Activated CD4-positive, alpha-beta T cell treated with anti-CD3 and anti-CD28 coated beads for 36 hours (primary cell): Measurements from ENCODE around the gene TIMP2. TPM values are rescaled to one million over a fixed set of nuclear protein-coding genes. Genes with fewer than 3 reads are reported as not detected.
A peak's percentile ranks its signal among the peaks of the same experiment; 100 is the strongest.

Source experiments
- ATAC-seq: fragments of 200-7000 bp; cut with Tn5 transposase; one replicate; pipeline ENCODE4 v1.10.0; 2021; ENCODE audit warnings: mild to moderate bottlenecking, moderate library complexity
- CTCF ChIA-PET: fragments of 350-600 bp; sonication (Branson Sonifier 250); formaldehyde crosslinking; loops from one replicate; lab custom pipeline; 2021; ENCODE audit warnings: antibody characterized with exemption; lab: Charles Lee
- POLR2A ChIA-PET: fragments of 350-600 bp; sonication (Branson Sonifier 250); formaldehyde crosslinking; loops from one replicate; lab custom pipeline; 2021; ENCODE audit warnings: antibody characterized with exemption, inconsistent platforms; lab: Charles Lee
- DNase-seq: peaks from one replicate; pipeline ENCODE4 v3.0.0-alpha.2; 2020
- H3K27ac Mint-ChIP-seq: one replicate; pipeline ENCODE4 v1.8.0; 2021; ENCODE audit warnings: mixed read lengths
- H3K27me3 Mint-ChIP-seq: one replicate; pipeline ENCODE4 v1.8.0; 2021; ENCODE audit warnings: mixed read lengths
- H3K36me3 Mint-ChIP-seq: one replicate; pipeline ENCODE4 v1.8.0; 2021; ENCODE audit warnings: low read depth, mixed read lengths
- H3K4me1 Mint-ChIP-seq: one replicate; pipeline ENCODE4 v1.8.0; 2021; ENCODE audit warnings: mixed read lengths
- H3K4me3 Mint-ChIP-seq: one replicate; pipeline ENCODE4 v1.8.0; 2021; ENCODE audit warnings: mild to moderate bottlenecking, moderate library complexity, mixed read lengths
- H3K9me3 Mint-ChIP-seq: one replicate; pipeline ENCODE4 v1.8.0; 2021; ENCODE audit warnings: low read depth, mixed read lengths
- intact Hi-C, 2 experiments: fragments of 100-400 bp; cut with DNase I in 1 of 2; cut with micrococcal nuclease in 1 of 2; formaldehyde crosslinking; loops; one replicate each; pipeline versions ENCODE4 v1.14.2 to v1.15.1; 2022 to 2024; cut with DNase I, micrococcal nuclease
- total RNA-seq, 2 experiments: library from RNA; stranded (reverse); gene quantifications; one replicate each; pipeline ENCODE4 v1.2.3, GENCODE V29; 2021

TIMP2 gene
- total RNA-seq, 2 experiments from 2014 or later: 1.6 to 1.9 TPM

DNA sequence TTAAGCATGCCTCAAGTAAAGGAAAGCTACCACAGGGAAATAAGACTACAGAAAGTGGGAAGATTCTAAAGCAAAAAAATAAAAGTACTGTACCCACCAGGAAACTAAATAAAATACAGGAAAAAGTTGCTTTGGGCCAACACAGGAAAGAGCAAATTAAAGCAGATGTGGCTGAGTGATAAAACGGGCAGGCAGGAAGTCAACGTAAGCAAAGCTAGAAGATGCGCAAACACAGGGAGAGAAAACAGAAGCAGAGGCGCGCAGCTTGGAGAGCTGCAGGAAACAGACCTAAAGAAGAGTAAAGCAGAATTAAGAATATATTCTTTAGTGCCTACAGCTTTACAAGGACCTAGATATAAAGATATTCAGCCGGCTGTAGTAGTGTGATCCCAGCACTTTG, 106.3 kb downstream of the TIMP2 start:
- H3K4me1 Mint-ChIP-seq: peaks cover 66% of the 10 kb centered on the region
- intact Hi-C loops: loop anchor here in 1 of 2 experiments (5.0 kb wide), 1 partner anchor 47 kb away; no protein-coding TSS in a partner anchor
- DNase-seq (peak; percentile 64), ATAC-seq (peak; percentile 28)
- ChIA-PET POLR2A (interaction anchor here (0.6 to 1.4 kb wide), 7 partner anchors 8 to 24 kb away, joined by 3 to 7 read pairs (median 3); no protein-coding TSS in a partner anchor), CTCF (interaction anchor here (0.9 to 2.0 kb wide), 11 partner anchors 8 to 110 kb away, joined by 3 to 6 read pairs (median 4); no protein-coding TSS in a partner anchor)
- H3K27ac Mint-ChIP-seq: peak overlapping the region; percentile 90
- H3K36me3 Mint-ChIP-seq: peaks cover 78% of the 10 kb centered on the region
- H3K9me3 Mint-ChIP-seq: no peaks in the 10 kb centered on the region
- H3K4me3 Mint-ChIP-seq: peak overlapping the region; percentile 30
- H3K27me3 Mint-ChIP-seq: no peaks in the 10 kb centered on the region

DNA sequence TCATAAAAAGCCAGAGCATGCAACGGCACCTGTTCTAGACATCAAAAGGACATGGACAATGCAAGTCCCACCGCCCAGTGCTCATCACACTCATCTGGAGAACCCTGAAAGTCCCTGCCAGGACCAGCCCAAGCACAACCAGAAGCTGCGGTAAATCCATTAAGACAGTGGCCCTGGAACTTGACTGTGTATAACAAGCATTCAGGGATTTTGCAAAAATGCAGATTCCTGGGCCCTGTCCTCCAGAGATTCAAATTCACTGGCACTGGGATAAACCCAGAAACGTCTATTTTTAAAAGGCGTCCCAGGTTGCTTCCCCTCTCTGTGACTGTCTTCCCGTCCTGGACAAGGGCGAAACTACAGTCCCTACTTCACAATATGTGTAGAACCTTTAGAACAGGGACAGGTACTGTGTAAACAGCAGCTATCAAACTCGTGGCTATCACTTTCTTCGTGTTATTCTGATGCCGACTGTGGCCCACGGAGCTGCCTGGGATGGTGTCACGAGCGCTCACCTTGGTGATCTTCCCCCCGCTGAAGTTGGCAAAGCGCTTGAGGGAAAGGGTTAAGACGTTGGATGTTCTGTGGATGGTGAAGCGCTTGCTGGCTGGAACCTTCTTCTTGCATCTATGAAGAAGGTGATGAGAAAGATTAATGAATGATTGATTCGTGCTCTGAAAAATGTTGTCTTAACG, 106.9 kb downstream of the TIMP2 start:
- ATAC-seq: no peak
- intact Hi-C loops: loop anchor here in 1 of 2 experiments (5.0 kb wide), 1 partner anchor 46 kb away; no protein-coding TSS in a partner anchor
- peaks cover 68% of the 10 kb centered on the region for H3K4me1 Mint-ChIP-seq
- H3K36me3 Mint-ChIP-seq: peaks cover 78% of the 10 kb centered on the region
- POLR2A ChIA-PET: interaction anchor here (0.6 to 1.4 kb wide), 6 partner anchors 8 to 24 kb away, joined by 3 to 7 read pairs (median 4); no protein-coding TSS in a partner anchor
- H3K9me3 Mint-ChIP-seq: no peaks in the 10 kb centered on the region
- no peak for DNase-seq
- CTCF ChIA-PET: interaction anchor here (0.9 to 2.0 kb wide), 6 partner anchors 11 to 69 kb away, joined by 3 to 6 read pairs (median 4); no protein-coding TSS in a partner anchor
- peak overlapping the region; percentile 90 for H3K27ac Mint-ChIP-seq
- H3K27me3 Mint-ChIP-seq: no peaks in the 10 kb centered on the region
- peak overlapping the region; percentile 30 for H3K4me3 Mint-ChIP-seq

DNA sequence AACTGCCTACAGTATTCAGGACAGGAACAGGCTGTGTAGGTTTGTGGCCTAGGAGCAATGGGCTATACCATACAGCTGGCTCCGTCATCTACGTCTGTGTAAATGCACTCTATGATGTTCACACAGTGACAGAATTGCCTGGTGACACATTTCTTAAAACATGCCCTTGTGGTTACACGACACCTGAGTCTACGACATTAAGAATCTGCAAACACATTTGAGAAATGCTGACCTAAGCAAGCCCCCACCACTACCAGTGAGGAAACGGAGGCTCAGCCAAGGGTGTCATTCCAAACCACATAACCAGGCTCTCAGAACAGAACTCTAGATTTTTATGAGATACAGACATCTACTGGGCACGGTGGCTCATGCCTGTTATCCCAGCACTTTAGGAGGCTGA, 108.1 kb downstream of the TIMP2 start:
- peak; percentile 95 for ATAC-seq
- no peaks in the 10 kb centered on the region for H3K27me3 Mint-ChIP-seq
- H3K9me3 Mint-ChIP-seq: no peaks in the 10 kb centered on the region
- peaks cover 77% of the 10 kb centered on the region for H3K36me3 Mint-ChIP-seq
- intact Hi-C loops: loop anchor here (1.0 to 5.0 kb wide), 7 partner anchors 12 to 92 kb away; partner anchors contain the start of genes CYTH1 (in 1 of the 2) and USP36 (in 1 of the 2)
- CTCF ChIA-PET: interaction anchor here (0.6 to 0.7 kb wide), 3 partner anchors 84 to 453 kb away, joined by 3 to 4 read pairs (median 3); no protein-coding TSS in a partner anchor
- peak; percentile 84 for DNase-seq
- H3K4me3 Mint-ChIP-seq: peak overlapping the region; percentile 38
- H3K4me1 Mint-ChIP-seq: peaks cover 67% of the 10 kb centered on the region
- POLR2A ChIA-PET: interaction anchor here (1.0 to 1.2 kb wide), 2 partner anchors 12 kb away, joined by 3 read pairs; no protein-coding TSS in a partner anchor
- H3K27ac Mint-ChIP-seq: peak overlapping the region; percentile 74

DNA sequence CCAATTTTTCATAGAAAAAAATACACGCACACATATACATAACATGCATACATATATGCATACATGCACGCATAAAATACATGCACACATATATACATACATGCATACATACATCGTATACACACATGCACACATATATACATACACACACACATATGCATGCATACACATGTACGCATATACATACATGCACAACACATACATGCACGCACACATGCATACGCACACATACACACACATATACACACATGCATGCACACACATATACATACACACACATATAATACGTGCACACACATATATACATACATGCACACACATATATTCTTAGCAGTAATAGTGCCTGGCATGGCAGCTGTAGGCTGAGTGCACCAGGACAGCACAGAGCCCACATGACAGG, 109.5 kb downstream of the TIMP2 start:
- Mint-ChIP-seq H3K4me1 (peaks cover 57% of the 10 kb centered on the region), H3K27ac (no peak overlapping the region)
- CTCF ChIA-PET: no interaction called here

DNA sequence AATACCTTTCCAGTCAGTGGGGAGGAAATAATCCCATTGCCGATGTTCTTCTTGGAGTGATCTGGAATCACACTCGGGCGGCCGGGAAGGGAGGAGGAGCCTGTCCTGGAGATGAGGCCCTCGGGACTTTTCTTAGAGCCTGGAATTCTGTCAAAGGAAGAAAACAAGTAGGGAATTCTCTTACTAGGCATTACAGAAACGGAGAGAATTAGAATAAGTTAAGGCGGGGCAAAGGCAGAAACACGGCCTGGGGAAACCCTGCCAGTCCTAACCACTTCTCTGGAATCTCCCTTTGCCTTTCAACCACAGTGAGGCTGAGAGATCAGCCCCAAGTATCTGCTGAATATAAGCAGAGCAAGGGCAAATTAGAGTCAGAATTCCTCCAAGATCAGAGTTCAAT, 112.3 kb downstream of the TIMP2 start:
- DNase-seq (no peak), ATAC-seq (no peak)
- CTCF ChIA-PET: no interaction called here
- H3K36me3 Mint-ChIP-seq: peaks cover 73% of the 10 kb centered on the region
- no peak overlapping the region for H3K4me3 Mint-ChIP-seq
- intact Hi-C loops: no loop called here
- POLR2A ChIA-PET: no interaction called here
- no peaks in the 10 kb centered on the region for H3K27me3 Mint-ChIP-seq
- peaks cover 34% of the 10 kb centered on the region for H3K4me1 Mint-ChIP-seq
- no peak overlapping the region for H3K27ac Mint-ChIP-seq
- no peaks in the 10 kb centered on the region for H3K9me3 Mint-ChIP-seq

More for the DNA sequence above, 109.5 kb downstream of the TIMP2 start:
- Mint-ChIP-seq H3K4me3 (no peak overlapping the region), H3K36me3 (peaks cover 73% of the 10 kb centered on the region), H3K9me3 (no peaks in the 10 kb centered on the region), H3K27me3 (no peaks in the 10 kb centered on the region)
- POLR2A ChIA-PET: interaction anchor here (1.2 kb wide), 1 partner anchor 10 kb away, joined by 3 read pairs; no protein-coding TSS in a partner anchor
- DNase-seq (no peak), ATAC-seq (no peak)
- intact Hi-C loops: loop anchor here in 1 of 2 experiments (5.0 kb wide), 1 partner anchor 43 kb away; no protein-coding TSS in a partner anchor

DNA sequence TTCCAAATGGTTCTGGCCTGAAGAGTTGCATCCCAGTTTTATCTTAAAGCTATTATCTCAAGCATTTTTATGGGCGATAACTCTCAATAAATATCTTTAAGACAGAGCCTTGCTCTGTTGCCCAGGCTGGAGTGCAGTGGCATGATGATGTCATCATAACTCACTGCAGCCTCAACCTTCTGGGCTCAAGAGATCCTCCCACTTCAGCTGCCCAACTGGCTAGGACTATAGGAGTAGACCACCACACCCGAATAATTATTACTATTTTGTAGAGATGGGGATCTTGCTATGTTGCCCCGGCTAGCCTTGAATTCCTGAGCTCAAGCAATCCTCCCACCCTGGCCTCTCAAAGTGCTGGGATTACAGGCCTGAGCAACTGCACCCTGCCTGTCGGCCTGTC, 117.0 kb downstream of the TIMP2 start:
- ChIA-PET CTCF (interaction anchor here (0.6 kb wide), 1 partner anchor 346 kb away, joined by 3 read pairs; no protein-coding TSS in a partner anchor), POLR2A (interaction anchor here (0.9 kb wide), 1 partner anchor 12 kb away, joined by 3 read pairs; no protein-coding TSS in a partner anchor)
- H3K27me3 Mint-ChIP-seq: no peaks in the 10 kb centered on the region
- H3K4me3 Mint-ChIP-seq: no peak overlapping the region
- intact Hi-C loops: no loop called here
- ATAC-seq: no peak
- peak overlapping the region; percentile 31 for H3K27ac Mint-ChIP-seq
- H3K9me3 Mint-ChIP-seq: no peaks in the 10 kb centered on the region
- H3K4me1 Mint-ChIP-seq: peaks cover 53% of the 10 kb centered on the region
- DNase-seq: no peak
- peaks cover 77% of the 10 kb centered on the region for H3K36me3 Mint-ChIP-seq

DNA sequence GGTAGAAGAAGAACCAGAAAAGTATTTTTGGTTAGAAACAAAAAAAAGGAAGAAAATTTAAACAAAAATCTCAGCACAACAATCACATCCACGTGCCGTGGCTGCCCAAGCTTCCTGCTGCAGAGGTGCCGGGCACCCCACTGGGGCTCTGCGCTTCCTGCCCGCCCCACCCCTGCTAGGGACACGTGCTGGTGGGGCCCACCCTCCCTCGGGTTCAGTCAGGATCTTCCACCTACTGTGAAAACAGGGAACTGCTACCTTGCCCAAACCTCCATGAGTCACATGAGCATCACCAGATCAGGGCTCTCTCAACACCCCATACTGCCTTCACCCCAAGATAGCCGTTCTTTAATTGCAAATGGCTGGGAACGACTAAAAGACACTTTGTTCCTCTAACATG, 118.7 kb downstream of the TIMP2 start:
- intact Hi-C loops: no loop called here
- Mint-ChIP-seq H3K4me1 (peaks cover 51% of the 10 kb centered on the region), H3K27ac (peak overlapping the region; percentile 95), H3K27me3 (no peaks in the 10 kb centered on the region), H3K36me3 (peaks cover 78% of the 10 kb centered on the region), H3K9me3 (no peaks in the 10 kb centered on the region), H3K4me3 (peak overlapping the region; percentile 41)
- ChIA-PET POLR2A (interaction anchor here (0.6 kb wide), 1 partner anchor 14 kb away, joined by 8 read pairs; no protein-coding TSS in a partner anchor), CTCF (interaction anchor here (0.7 to 1.0 kb wide), 2 partner anchors 18 to 35 kb away, joined by 3 read pairs; no protein-coding TSS in a partner anchor)
- ATAC-seq (peak; percentile 59), DNase-seq (peak; percentile 84)

DNA sequence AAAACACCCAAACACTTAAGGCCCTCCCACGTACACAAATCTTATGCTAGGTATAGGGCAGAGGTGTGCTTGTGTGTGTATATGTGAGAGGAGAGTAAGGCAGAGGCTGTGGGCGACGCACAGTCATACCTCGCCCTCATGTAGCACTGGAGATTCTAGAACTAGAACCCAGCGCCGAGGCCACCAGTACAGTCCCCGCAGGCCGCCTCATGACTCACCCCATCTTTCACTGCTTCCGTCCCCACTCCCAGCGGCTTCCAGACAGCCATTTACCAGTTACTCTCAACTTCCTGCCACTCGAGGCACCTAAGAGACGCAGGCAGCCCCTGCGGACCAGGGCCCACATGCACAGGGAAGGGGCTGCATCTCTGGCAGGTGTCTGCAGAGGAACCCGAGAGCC, 119.9 kb downstream of the TIMP2 start:
- ChIA-PET CTCF (interaction anchor here (0.9 to 2.3 kb wide), 9 partner anchors 14 to 63 kb away, joined by 3 to 7 read pairs (median 3); no protein-coding TSS in a partner anchor), POLR2A (interaction anchor here (0.6 to 2.0 kb wide), 6 partner anchors 11 to 219 kb away, joined by 3 to 10 read pairs (median 4); no protein-coding TSS in a partner anchor)
- H3K27me3 Mint-ChIP-seq: no peaks in the 10 kb centered on the region
- intact Hi-C loops: loop anchor here (1.0 to 2.0 kb wide), 4 partner anchors 12 to 57 kb away; partner anchors contain the start of gene CYTH1 (in 1 of the 2)
- H3K9me3 Mint-ChIP-seq: no peaks in the 10 kb centered on the region
- peaks cover 57% of the 10 kb centered on the region for H3K4me1 Mint-ChIP-seq
- H3K4me3 Mint-ChIP-seq: peak overlapping the region; percentile 41
- H3K27ac Mint-ChIP-seq: peak overlapping the region; percentile 95
- DNase-seq (peak; percentile 91), ATAC-seq (peak; percentile 94)
- H3K36me3 Mint-ChIP-seq: peaks cover 78% of the 10 kb centered on the region

DNA sequence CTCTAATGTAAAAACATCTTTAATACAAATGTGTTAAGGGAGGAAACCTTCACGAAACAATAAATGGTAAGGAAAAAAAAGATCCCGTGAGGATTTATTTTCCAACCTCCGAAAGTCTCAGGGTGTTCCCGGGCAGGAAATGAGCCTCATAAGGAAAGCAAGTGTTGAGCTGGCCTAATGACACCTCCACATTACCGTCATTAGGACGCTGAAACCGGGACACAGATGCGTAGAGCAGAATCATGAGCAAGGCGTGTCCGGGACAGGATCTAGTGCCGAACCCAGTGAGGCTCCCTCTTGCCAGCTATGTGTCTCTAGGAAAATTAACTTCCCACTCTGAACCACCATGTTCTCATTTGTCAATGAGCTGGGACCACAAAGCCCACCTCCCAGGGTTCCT, 120.4 kb downstream of the TIMP2 start:
- CTCF ChIA-PET: interaction anchor here (0.9 to 2.3 kb wide), 9 partner anchors 14 to 82 kb away, joined by 3 to 7 read pairs (median 3); no protein-coding TSS in a partner anchor
- POLR2A ChIA-PET: interaction anchor here (0.9 to 2.0 kb wide), 5 partner anchors 12 to 79 kb away, joined by 3 to 10 read pairs (median 3); no protein-coding TSS in a partner anchor
- Mint-ChIP-seq H3K27me3 (no peaks in the 10 kb centered on the region), H3K4me3 (peak overlapping the region; percentile 41), H3K4me1 (peaks cover 62% of the 10 kb centered on the region), H3K27ac (peak overlapping the region; percentile 95), H3K36me3 (peaks cover 79% of the 10 kb centered on the region), H3K9me3 (no peaks in the 10 kb centered on the region)
- DNase-seq (peak; percentile 69), ATAC-seq (peak; percentile 59)
- intact Hi-C loops: loop anchor here (1.0 to 2.0 kb wide), 4 partner anchors 13 to 56 kb away; partner anchors contain the start of gene CYTH1 (in 1 of the 2)

DNA sequence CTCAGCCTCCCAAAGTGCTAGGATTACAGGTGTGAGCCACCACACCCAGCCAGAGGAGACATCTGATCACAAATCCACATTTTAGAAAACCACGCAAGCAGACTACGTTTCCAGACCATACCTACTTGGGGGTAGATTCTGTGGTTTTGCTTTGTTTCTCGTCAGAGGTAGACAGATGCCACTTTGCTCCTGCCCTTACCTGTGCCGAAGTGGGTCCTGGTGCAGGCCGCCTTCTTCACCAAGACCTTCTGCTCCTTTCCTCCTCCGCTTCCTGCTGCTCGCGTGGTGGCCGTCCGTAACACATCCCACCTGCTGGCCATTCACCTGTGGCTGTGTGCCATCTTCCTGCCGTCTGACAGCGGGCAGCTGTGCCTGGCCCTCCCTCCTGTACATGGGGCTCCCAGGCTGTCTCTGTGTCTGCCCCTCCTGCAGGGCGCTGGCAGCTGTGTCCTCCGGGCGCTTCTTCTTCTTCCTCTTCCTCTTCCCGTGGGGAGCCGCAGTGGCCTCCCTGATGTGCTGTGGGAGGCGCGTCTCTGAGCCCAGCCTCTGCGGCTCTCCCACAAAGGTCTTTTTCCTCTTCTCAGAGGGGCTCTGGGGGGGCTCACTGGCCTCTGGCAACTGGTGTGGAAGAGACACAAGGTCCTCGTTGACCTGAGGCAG, 121.9 kb downstream of the TIMP2 start:
- Mint-ChIP-seq H3K9me3 (no peaks in the 10 kb centered on the region), H3K36me3 (peaks cover 83% of the 10 kb centered on the region), H3K4me3 (no peak overlapping the region), H3K27ac (peak overlapping the region; percentile 60), H3K4me1 (peaks cover 75% of the 10 kb centered on the region), H3K27me3 (no peaks in the 10 kb centered on the region)
- intact Hi-C loops: no loop called here
- ATAC-seq (no peak), DNase-seq (no peak)
- ChIA-PET POLR2A (no interaction called here), CTCF (interaction anchor here (0.8 to 0.9 kb wide), 2 partner anchors 78 to 515 kb away, joined by 3 read pairs; no protein-coding TSS in a partner anchor)
